HepG2 (cell line): ENCODE results near the gene CAB39. TPM values are rescaled to one million over a fixed set of nuclear protein-coding genes. Genes with fewer than 3 reads are reported as not detected.

Source experiments
- ATAC-seq: fragments of 200-7000 bp; cut with Tn5 transposase; 3 replicates; pipeline ENCODE4 v1.9.1; 2020; ENCODE audit warnings: mild to moderate bottlenecking, moderate library complexity
- BruUV-seq: library from RNA; stranded (reverse); fragments of 400-500 nt; replicated peaks from 2 replicates; lab custom pipeline; 2021; lab: Mats Ljungman, UMichigan
- CTCF ChIA-PET: fragments of 300-600 bp; formaldehyde crosslinking; extraction: SDS; loops from one replicate; lab custom pipeline; 2021; ENCODE audit warnings: low total read pairs, inconsistent platforms, low intra/inter-chr PET ratio; lab: Yijun Ruan, JAX
- POLR2A ChIA-PET: fragments of 350-600 bp; sonication (Branson Sonifier 250); formaldehyde crosslinking; loops from one replicate; lab custom pipeline; 2020; ENCODE audit warnings: antibody characterized with exemption, inconsistent platforms; lab: Yijun Ruan, JAX
- DNase-seq: peaks from one replicate; pipeline ENCODE4 v3.0.0-alpha.2; 2015; ENCODE audit warnings: low spot score
- FAIRE-seq: peaks from 3 replicates; lab custom pipeline; 2011; peaks lifted over from hg19 to GRCh38; lab: Jason Lieb, UNC
- H2AFZ ChIP-seq: one replicate; pipeline ENCODE4 v1.6.1; 2011; ENCODE audit warnings: low read length, inconsistent platforms
- H3K27ac ChIP-seq: fragments of 300-600 bp; 3 replicates; pipeline ENCODE4 v1.8.0; 2011; ENCODE audit warnings: mixed run types, mild to moderate bottlenecking, mixed read lengths, low read length, inconsistent platforms; ENCODE audit not compliant: insufficient read depth; ENCODE audit errors: extremely low read length
- H3K27me3 ChIP-seq, 2 experiments: fragments of 200-600 bp in 1 of 2; 2 replicates in 1 of 2; 3 replicates in 1 of 2; pipeline versions ENCODE4 v1.6.0 to v1.8.0; 2011; ENCODE audit warnings: low read length in 2 of 2, mild to moderate bottlenecking in 2 of 2, moderate library complexity in 2 of 2, inconsistent platforms in 1 of 2; ENCODE audit not compliant: insufficient read depth in 2 of 2, control insufficient read depth in 1 of 2
- H3K36me3 ChIP-seq, 2 experiments: fragments of 200-600 bp in 1 of 2; replicated peaks in 1 of 2; 2 replicates in 1 of 2; 3 replicates in 1 of 2; pipeline versions ENCODE4 v1.5.1 to v1.8.0; 2011; ENCODE audit warnings: low read length in 2 of 2, inconsistent platforms in 1 of 2; ENCODE audit not compliant: insufficient read depth in 2 of 2, control insufficient read depth in 1 of 2
- H3K4me1 ChIP-seq: 2 replicates; pipeline ENCODE4 v1.5.1; 2012; ENCODE audit warnings: low read length, inconsistent platforms; ENCODE audit not compliant: insufficient read depth
- H3K4me2 ChIP-seq: 2 replicates; pipeline ENCODE4 v1.6.0; 2011; ENCODE audit warnings: low read depth, low read length, inconsistent platforms
- H3K4me3 ChIP-seq, 3 experiments: fragments of 200-600 bp in 1 of 3; sonication (generic), shearing (Covaris generic) in 1 of 3; replicated peaks in 1 of 3; 2 replicates each; pipeline ENCODE4 v1.5.1; 2011 to 2016; ENCODE audit warnings: low read length in 3 of 3, inconsistent platforms in 2 of 3, low read depth in 2 of 3, mild to moderate bottlenecking in 2 of 3, control low read depth in 1 of 3, mixed read lengths in 1 of 3; ENCODE audit not compliant: insufficient read depth in 1 of 3
- H3K79me2 ChIP-seq: one replicate; pipeline ENCODE4 v1.6.1; 2011; ENCODE audit warnings: low read length, inconsistent platforms; ENCODE audit not compliant: insufficient read depth
- H3K9ac ChIP-seq: 2 replicates; pipeline ENCODE4 v1.6.0; 2011; ENCODE audit warnings: mild to moderate bottlenecking, low read depth, low read length, inconsistent platforms; ENCODE audit not compliant: insufficient read depth
- H3K9me3 ChIP-seq: 2 replicates; pipeline ENCODE4 v1.5.1; 2012; ENCODE audit warnings: mild to moderate bottlenecking, low read length
- H4K20me1 ChIP-seq: 2 replicates; pipeline ENCODE4 v1.6.0; 2011; ENCODE audit warnings: inconsistent platforms, mild to moderate bottlenecking, low read length, moderate library complexity; ENCODE audit not compliant: insufficient read depth
- ATF7 ChIP-seq, 2 experiments: fragments of 450-650 bp in 1 of 2; sonication (generic) in 1 of 2; formaldehyde crosslinking in 1 of 2; IDR thresholded peaks; 2 replicates each; pipeline versions ENCODE4 v1.4.0 to v1.6.1; 2016 to 2020; ENCODE audit warnings: antibody characterized with exemption in 1 of 2, mild to moderate bottlenecking in 1 of 2, missing genetic modification reagents in 1 of 2
- CTCF ChIP-seq: sonication (generic); formaldehyde crosslinking; IDR thresholded peaks from 2 replicates; pipeline ENCODE4 v1.5.0; 2020; ENCODE audit warnings: mild to moderate bottlenecking, missing genetic modification reagents, moderate library complexity
- FOXO1 ChIP-seq: sonication (generic); formaldehyde crosslinking; IDR thresholded peaks from 2 replicates; pipeline ENCODE4 v1.4.0; 2020; ENCODE audit warnings: missing genetic modification reagents
- HMG20B ChIP-seq: conservative IDR thresholded peaks from 2 replicates; pipeline ENCODE4 v1.6.1; 2016; ENCODE audit warnings: missing genetic modification reagents, missing compliant biosample characterization
- JUNB ChIP-seq: sonication (generic); formaldehyde crosslinking; IDR thresholded peaks from 2 replicates; pipeline ENCODE4 v1.8.0; 2022; ENCODE audit warnings: missing genetic modification reagents, mild to moderate bottlenecking, borderline replicate concordance
- KAT7 ChIP-seq: IDR thresholded peaks from 2 replicates; pipeline ENCODE4 v1.6.1; 2018; ENCODE audit warnings: borderline replicate concordance, missing compliant biosample characterization
- NBN ChIP-seq: fragments of 450-650 bp; conservative IDR thresholded peaks from 2 replicates; pipeline ENCODE4 v1.6.1; 2017
- RBAK ChIP-seq: sonication (generic); formaldehyde crosslinking; IDR thresholded peaks from 2 replicates; pipeline ENCODE4 v1.5.1; 2020; ENCODE audit warnings: mild to moderate bottlenecking, missing genetic modification reagents
- SSRP1 ChIP-seq: IDR thresholded peaks from 2 replicates; pipeline ENCODE4 v1.6.1; 2016; ENCODE audit warnings: control low read depth
- ZBTB34 ChIP-seq: sonication (generic); formaldehyde crosslinking; IDR thresholded peaks from 2 replicates; pipeline ENCODE4 v1.8.0; 2022; ENCODE audit warnings: mild to moderate bottlenecking, missing genetic modification reagents
- ZBTB43 ChIP-seq: sonication (generic); formaldehyde crosslinking; conservative IDR thresholded peaks from 2 replicates; pipeline ENCODE4 v1.4.0; 2020; ENCODE audit warnings: missing genetic modification reagents
- ZNF431 ChIP-seq: sonication (generic); formaldehyde crosslinking; IDR thresholded peaks from 2 replicates; pipeline ENCODE4 v1.9.0; 2022; ENCODE audit warnings: missing genetic modification reagents, low read depth, mild to moderate bottlenecking, borderline replicate concordance
- ZNF567 ChIP-seq: sonication (generic); formaldehyde crosslinking; IDR thresholded peaks from 2 replicates; pipeline ENCODE4 v1.8.1; 2023; ENCODE audit warnings: mild to moderate bottlenecking, missing genetic modification reagents, borderline replicate concordance
- ZNF607 ChIP-seq: sonication (generic); formaldehyde crosslinking; IDR thresholded peaks from 2 replicates; pipeline ENCODE4 v1.5.1; 2020; ENCODE audit warnings: missing genetic modification reagents, mild to moderate bottlenecking, borderline replicate concordance
- WGBS: methylation state at CpG from one replicate; pipeline ENCODE4 v1.1.6; 2017; ENCODE audit warnings: low lambda C conversion rate; 5-methylcytosine and 5-hydroxymethylcytosine counted together
- in situ Hi-C: cut with HindIII; loops from 2 replicates; pipeline ENCODE4 v1.10.0; 2017; ENCODE audit warnings: low pct_unique_long_range_greater_than_20kb; ENCODE audit not compliant: extremely low pct_ligation_motif_present
- intact Hi-C: fragments of 100-400 bp; cut with micrococcal nuclease; formaldehyde crosslinking; loops from one replicate; pipeline ENCODE4 v1.10.0; 2022; ENCODE audit not compliant: unreplicated experiment
- polyA plus RNA-seq, 8 experiments: library from polyadenylated mRNA; depleted of rRNA in 3 of 8; stranded (reverse) in 7 of 8; unstranded in 1 of 8; fragments of >200 nt; fragmentation: Illumina TruSeq in 4 of 8; extraction: Trizol in 4 of 8; gene quantifications; 2 replicates each; pipeline versions ENCODE4 v1.2.1 to v1.2.3, GENCODE V29; 2011 to 2016; ENCODE audit warnings: low read depth in 4 of 8, missing spikeins in 1 of 8, mixed read lengths in 1 of 8; ENCODE audit not compliant: insufficient read depth in 1 of 8
- total RNA-seq, 5 experiments: library from RNA; depleted of rRNA; stranded (reverse); fragments of >200 nt; fragmentation: Illumina TruSeq; extraction: Trizol; gene quantifications; 2 replicates each; pipeline ENCODE4 v1.2.3, GENCODE V29; 2016; ENCODE audit warnings: low read depth in 1 of 5

CAB39 gene
- total and polyA plus RNA-seq, 2 of the 13 experiments (the other 11 are each of a cell fraction or from before 2014, with no cell fraction given), result 19.3 to 45.3 TPM

- FAIRE-seq (no peak), ATAC-seq (no peak), DNase-seq (no peak)
- Histone ChIP-seq H3K27ac (no peak overlapping the region), H3K4me1 (peaks cover 50% of the 10 kb centered on the region), H2AFZ (no peak overlapping the region), H3K36me3 (peaks cover 5% of the 10 kb centered on the region in 2 experiments; a peak in 2 of 5 replicates), H3K4me2 (no peak overlapping the region), H4K20me1 (peaks cover 43% of the 10 kb centered on the region), H3K27me3 (no peaks in the 10 kb centered on the region), H3K4me3 (no peak overlapping the region), H3K9me3 (no peaks in the 10 kb centered on the region), H3K9ac (no peak overlapping the region), H3K79me2 (peaks cover 40% of the 10 kb centered on the region)
- WGBS, result 97% methylated on average over 5 of the region's 5 CpGs
- POLR2A ChIA-PET, result interaction anchor here (1.3 kb wide), 1 partner anchor 23 kb away, joined by 7 read pairs; no protein-coding TSS in a partner anchor
- TF ChIP-seq ZNF431 (no peak), FOXO1 (CRISPR knock-in tag) (no peak), ZBTB34 (no peak), NBN (no peak), SSRP1 (CRISPR knock-in tag) (no peak), CTCF (CRISPR knock-in tag) (no peak), ATF7 (IDR thresholded peaks at IDR 0.05) (no peak), ATF7 (CRISPR knock-in tag; IDR thresholded peaks at IDR 0.05) (no peak), RBAK (CRISPR knock-in tag) (no peak), KAT7 (CRISPR knock-in tag) (no peak), ZNF607 (CRISPR knock-in tag) (no peak), ZBTB43 (no peak), HMG20B (no peak), ZNF567 (CRISPR knock-in tag) (no peak), JUNB (CRISPR knock-in tag) (no peak)
- no TSS peak for BruUV-seq
- CTCF ChIA-PET, result no interaction called here
- intact Hi-C loops, result no loop called here
- in situ Hi-C loops, result no loop called here
These were observed 24.7 kb downstream of the CAB39 start for GRCh38 chr2:230737300-230737699.
